NCI-H187 (cell line): ENCODE data around the gene DHCR7.

Experiments used
- DNase-seq, 2 experiments: peaks; one replicate each; lab custom pipeline; 2025; lab: John Stamatoyannopoulos, UW

Gene DHCR7

GRCh38 chr11:71456831-71457230, 8.6 kb upstream of the DHCR7 start:
- no peak for DNase-seq

GRCh38 chr11:71456294-71456693, 8.1 kb upstream of the DHCR7 start:
- no peak for DNase-seq

- DNase-seq: no peak
Measured at GRCh38 chr11:71454470-71455113, 6.4 kb upstream of the DHCR7 start.

GRCh38 chr11:71453918-71454304, 5.7 kb upstream of the DHCR7 start:
- no peak for DNase-seq

GRCh38 chr11:71453037-71453917, 5.1 kb upstream of the DHCR7 start, which contains the start of gene NADSYN1:
Gene NADSYN1 (plus strand): TSS chr11:71453203. CDS start chr11:71453297, 94 bp downstream.
- DNase-seq: peak; percentile 83 to 95

- peak in 1 of 2 experiments; percentile 52 for DNase-seq
Measured at GRCh38 chr11:71452199-71453036, 4.2 kb upstream of the DHCR7 start.

GRCh38 chr11:71451596-71452198, 3.5 kb upstream of the DHCR7 start:
- DNase-seq: no peak

GRCh38 chr11:71450939-71451338, 2.7 kb upstream of the DHCR7 start:
- no peak for DNase-seq

GRCh38 chr11:71450507-71450906, 2.3 kb upstream of the DHCR7 start:
- DNase-seq: no peak

GRCh38 chr11:71449596-71449995, 1.4 kb upstream of the DHCR7 start:
- DNase-seq: no peak

- DNase-seq: no peak
Measured at GRCh38 chr11:71447791-71448256, 369 bp downstream of the DHCR7 start.

- no peak for DNase-seq
Measured at GRCh38 chr11:71446942-71447688, 1.1 kb downstream of the DHCR7 start.

GRCh38 chr11:71446150-71446549, 2.0 kb downstream of the DHCR7 start:
- DNase-seq: no peak

GRCh38 chr11:71444811-71445210, 3.4 kb downstream of the DHCR7 start:
- no peak for DNase-seq

GRCh38 chr11:71443736-71444445, 4.3 kb downstream of the DHCR7 start:
- DNase-seq: no peak

- no peak for DNase-seq
Measured at GRCh38 chr11:71442880-71443279, 5.3 kb downstream of the DHCR7 start.

- no peak for DNase-seq
Measured at GRCh38 chr11:71442123-71442522, 6.1 kb downstream of the DHCR7 start.

- DNase-seq: no peak
Measured at GRCh38 chr11:71441251-71441650, 6.9 kb downstream of the DHCR7 start.

GRCh38 chr11:71440021-71440755, 8.0 kb downstream of the DHCR7 start:
- DNase-seq: no peak

- no peak for DNase-seq
Measured at GRCh38 chr11:71438650-71439049, 9.5 kb downstream of the DHCR7 start.
